HCT116 (cell line): ENCODE data around the gene PRPF18. TPM values are rescaled to one million over a fixed set of nuclear protein-coding genes. Genes with fewer than 3 reads are reported as not detected.

Experiments
- ATAC-seq: fragments of 200-7000 bp; cut with Tn5 transposase; 2 replicates; pipeline ENCODE4 v1.9.1; 2020; ENCODE audit warnings: mild to moderate bottlenecking, moderate library complexity
- BruUV-seq: library from RNA; stranded (reverse); fragments of 400-500 nt; replicated peaks from 2 replicates; lab custom pipeline; 2021; lab: Mats Ljungman, UMichigan
- CTCF ChIA-PET: fragments of 300-600 bp; sonication (Branson Sonifier 250); formaldehyde crosslinking; loops from one replicate; lab custom pipeline; 2021; ENCODE audit warnings: antibody characterized with exemption; lab: Charles Lee
- POLR2A ChIA-PET: fragments of 300-600, 350-600 bp; sonication (Branson Sonifier 250); formaldehyde crosslinking; loops from one replicate; lab custom pipeline; 2021; ENCODE audit warnings: antibody characterized with exemption; lab: Charles Lee
- RAD21 ChIA-PET, 2 experiments: fragments of 300-600 bp; sonication (Branson Sonifier 250); formaldehyde crosslinking; loops; one replicate each; lab custom pipeline; 2023; ENCODE audit warnings: low total read pairs in 2 of 2; ENCODE audit not compliant: uncharacterized antibody in 2 of 2, unreplicated experiment in 2 of 2, low non-redundant PET in 1 of 2; lab: Charles Lee
- DNase-seq: peaks from one replicate; pipeline ENCODE4 v3.0.0-alpha.2; 2010; ENCODE audit warnings: low read depth, low spot score
- H2AFZ ChIP-seq: fragments of 200-600 bp; shearing (Covaris generic), sonication (generic); 2 replicates; pipeline ENCODE4 v1.6.1; 2017; ENCODE audit warnings: low read depth, mixed run types, mixed read lengths, antibody characterized with exemption, low read length; ENCODE audit not compliant: poor library complexity, severe bottlenecking
- H3K27ac ChIP-seq: 2 replicates; pipeline ENCODE4 v1.5.1; 2012; ENCODE audit warnings: low read depth, low read length
- H3K27me3 ChIP-seq: fragments of 200-600 bp; sonication (generic); 2 replicates; pipeline ENCODE4 v1.6.1; 2016; ENCODE audit warnings: mixed run types, low read length, mixed read lengths; ENCODE audit not compliant: insufficient read depth
- H3K36me3 ChIP-seq, 2 experiments: fragments of 200-500 bp in 1 of 2; fragments of 200-600 bp in 1 of 2; sonication (Bioruptor generic) in 1 of 2; sonication (generic) in 1 of 2; 2 replicates each; pipeline versions ENCODE4 v1.5.1 to v1.6.1; 2014 to 2016; ENCODE audit warnings: low read length in 2 of 2, inconsistent platforms in 1 of 2, mixed read lengths in 1 of 2, mixed run types in 1 of 2; ENCODE audit not compliant: insufficient read depth in 2 of 2, control insufficient read depth in 1 of 2
- H3K4me1 ChIP-seq, 2 experiments: fragments of 200-600 bp in 1 of 2; sonication (generic) in 1 of 2; 2 replicates each; pipeline versions ENCODE4 v1.5.1 to v1.6.1; 2012 to 2017; ENCODE audit warnings: low read length in 2 of 2, inconsistent platforms in 1 of 2, mild to moderate bottlenecking in 1 of 2, mixed read lengths in 1 of 2, mixed run types in 1 of 2, moderate library complexity in 1 of 2; ENCODE audit not compliant: insufficient read depth in 2 of 2, control insufficient read depth in 1 of 2
- H3K4me2 ChIP-seq: fragments of 200-600 bp; sonication (generic); 2 replicates; pipeline ENCODE4 v1.6.1; 2017; ENCODE audit warnings: mixed run types, low read length, mixed read lengths
- H3K4me3 ChIP-seq, 2 experiments: fragments of 200-600 bp in 1 of 2; sonication (generic) in 1 of 2; replicated peaks in 1 of 2; 2 replicates each; pipeline ENCODE4 v1.5.1; 2011 to 2016; ENCODE audit warnings: low read length in 2 of 2, control low read depth in 1 of 2, low read depth in 1 of 2, mild to moderate bottlenecking in 1 of 2, mixed read lengths in 1 of 2, mixed run types in 1 of 2
- H3K79me2 ChIP-seq: fragments of 200-600 bp; sonication (generic); 2 replicates; pipeline ENCODE4 v1.6.1; 2017; ENCODE audit warnings: mild to moderate bottlenecking, mixed run types, low read length, moderate library complexity, mixed read lengths; ENCODE audit not compliant: insufficient read depth
- H3K9ac ChIP-seq: fragments of 200-600 bp; sonication (generic); 2 replicates; pipeline ENCODE4 v1.6.1; 2016; ENCODE audit warnings: low read length, mixed read lengths
- H3K9me2 ChIP-seq: fragments of 200-600 bp; sonication (generic), shearing (Covaris generic); 2 replicates; pipeline ENCODE4 v1.6.1; 2017; ENCODE audit warnings: mixed run types, mild to moderate bottlenecking, moderate library complexity; ENCODE audit not compliant: insufficient read depth
- H3K9me3 ChIP-seq, 2 experiments: fragments of 200-500 bp in 1 of 2; fragments of 200-600 bp in 1 of 2; sonication (Bioruptor generic) in 1 of 2; sonication (generic) in 1 of 2; 2 replicates each; pipeline ENCODE4 v1.6.1; 2014 to 2017; ENCODE audit warnings: low read length in 2 of 2, mixed read lengths in 2 of 2, inconsistent platforms in 1 of 2, low read depth in 1 of 2, mild to moderate bottlenecking in 1 of 2, mixed run types in 1 of 2, moderate library complexity in 1 of 2; ENCODE audit not compliant: control insufficient read depth in 1 of 2, insufficient read depth in 1 of 2
- H4K20me1 ChIP-seq: fragments of 200-600 bp; sonication (generic), shearing (Covaris generic); 2 replicates; pipeline ENCODE4 v1.6.1; 2017; ENCODE audit warnings: mixed run types, mild to moderate bottlenecking, moderate library complexity; ENCODE audit not compliant: insufficient read depth
- CBX3 ChIP-seq: IDR thresholded peaks from 2 replicates; pipeline ENCODE4 v1.6.1; 2012; ENCODE audit warnings: low read depth
- EGR1 ChIP-seq: IDR thresholded peaks from 2 replicates; pipeline ENCODE4 v1.6.1; 2012; ENCODE audit warnings: low read depth
- ELF1 ChIP-seq: IDR thresholded peaks from 2 replicates; pipeline ENCODE4 v1.6.1; 2012; ENCODE audit warnings: low read depth, borderline replicate concordance
- EZH2 ChIP-seq: fragments of 200-600 bp; sonication (generic); IDR thresholded peaks from 2 replicates; pipeline ENCODE4 v1.6.1; 2017; ENCODE audit warnings: antibody characterized with exemption, mixed run types
- EZH2phosphoT487 ChIP-seq: fragments of 200-600 bp; IDR thresholded peaks from 2 replicates; pipeline ENCODE4 v1.6.1; 2018; ENCODE audit warnings: antibody characterized with exemption, borderline replicate concordance
- FOSL1 ChIP-seq: IDR thresholded peaks from 2 replicates; pipeline ENCODE4 v1.6.1; 2012; ENCODE audit warnings: low read depth
- POLR2AphosphoS5 ChIP-seq: IDR thresholded peaks from 2 replicates; pipeline ENCODE4 v1.6.1; 2011; ENCODE audit warnings: mild to moderate bottlenecking, low read depth, low read length, moderate library complexity
- SIN3A ChIP-seq: IDR thresholded peaks from 2 replicates; pipeline ENCODE4 v1.6.1; 2012; ENCODE audit warnings: low read depth
- SP1 ChIP-seq: IDR thresholded peaks from 2 replicates; pipeline ENCODE4 v1.6.1; 2012; ENCODE audit warnings: low read depth
- SRF ChIP-seq: IDR thresholded peaks from 2 replicates; pipeline ENCODE4 v1.6.1; 2012; ENCODE audit warnings: low read depth
- TCF7L2 ChIP-seq: IDR thresholded peaks from 2 replicates; pipeline ENCODE4 v1.7.0; 2011; ENCODE audit warnings: borderline replicate concordance, inconsistent platforms; ENCODE audit not compliant: insufficient read depth, insufficient read length; ENCODE audit errors: extremely low read depth
- YY1 ChIP-seq: IDR thresholded peaks from 2 replicates; pipeline ENCODE4 v1.6.1; 2011; ENCODE audit warnings: low read length, low read depth, moderate library complexity, mild to moderate bottlenecking; ENCODE audit not compliant: insufficient replicate concordance; ENCODE audit errors: extremely low read depth
- ZNF274 ChIP-seq: fragments of 200-500 bp; sonication (Bioruptor generic); IDR thresholded peaks from 2 replicates; pipeline ENCODE4 v1.6.1; 2014; ENCODE audit warnings: mild to moderate bottlenecking, low read depth, low read length, inconsistent platforms
- intact Hi-C: fragments of 100-400 bp; cut with micrococcal nuclease; formaldehyde crosslinking; loops from 2 replicates; pipeline ENCODE4 v1.10.0; 2022
- total RNA-seq: library from RNA; stranded (reverse); gene quantifications from one replicate; pipeline ENCODE4 v1.2.1, GENCODE V29; 2021; ENCODE audit not compliant: unreplicated experiment
- TF ChIP-seq, protein P1 (sequence below): IDR thresholded peaks from 2 replicates; pipeline ENCODE4 v1.6.1; 2012
- TF ChIP-seq, protein P2 (sequence below): IDR thresholded peaks from 2 replicates; pipeline ENCODE4 v1.6.1; 2012; ENCODE audit warnings: low read depth
- TF ChIP-seq, protein P3 (sequence below), 3 experiments: fragments of 200-600 bp in 1 of 3; sonication (generic) in 1 of 3; IDR thresholded peaks in 2 of 3; conservative IDR thresholded peaks in 1 of 3; 2 replicates each; pipeline ENCODE4 v1.5.1; 2012 to 2017; ENCODE audit warnings: low read depth in 2 of 3, low read length in 2 of 3, antibody characterized with exemption in 1 of 3, borderline replicate concordance in 1 of 3, control low read depth in 1 of 3, mild to moderate bottlenecking in 1 of 3, mixed read lengths in 1 of 3, mixed run types in 1 of 3, moderate library complexity in 1 of 3; ENCODE audit not compliant: insufficient read depth in 1 of 3
- TF ChIP-seq, protein P4 (sequence below): IDR thresholded peaks from 2 replicates; pipeline ENCODE4 v1.6.1; 2011; ENCODE audit warnings: mild to moderate bottlenecking, low read length, moderate library complexity; ENCODE audit not compliant: insufficient replicate concordance; ENCODE audit errors: extremely low read depth

PRPF18 gene
- total RNA-seq, 1 experiment from 2014 or later = 16.2 TPM

DNA sequence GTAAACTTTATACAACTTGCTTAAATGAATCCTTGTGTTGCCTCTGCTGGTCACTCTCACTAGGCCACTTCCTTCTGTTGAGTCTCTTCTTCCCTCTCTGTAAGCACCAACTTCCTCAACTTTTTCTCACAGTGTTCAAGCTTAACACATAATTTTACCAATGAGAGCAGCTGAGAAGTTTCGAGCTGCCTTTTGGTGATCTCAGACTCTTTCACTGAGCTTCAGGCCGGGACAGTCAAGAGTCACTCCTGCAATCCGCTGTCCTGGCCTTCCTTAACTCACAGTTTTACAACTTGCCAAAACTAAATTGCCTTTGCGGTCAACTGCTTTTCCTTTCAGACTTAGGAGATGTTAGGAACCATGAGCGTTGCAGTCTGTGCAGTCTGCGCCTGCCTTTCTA lies 47.4 kb downstream of the PRPF18 start:
- RAD21 ChIA-PET = no interaction called here
- no peak overlapping the region for H3K4me3 ChIP-seq
- CTCF ChIA-PET = no interaction called here
- BruUV-seq = no TSS peak
- H3K79me2 ChIP-seq = no peaks in the 10 kb centered on the region
- TF ChIP-seq, protein P1, sequence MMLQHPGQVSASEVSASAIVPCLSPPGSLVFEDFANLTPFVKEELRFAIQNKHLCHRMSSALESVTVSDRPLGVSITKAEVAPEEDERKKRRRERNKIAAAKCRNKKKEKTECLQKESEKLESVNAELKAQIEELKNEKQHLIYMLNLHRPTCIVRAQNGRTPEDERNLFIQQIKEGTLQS = no peak
- TF ChIP-seq TCF7L2 = no peak
- no peak for TF ChIP-seq EGR1
- no peak for TF ChIP-seq EZH2phosphoT487
- TF ChIP-seq ZNF274 = no peak
- no peak for TF ChIP-seq SRF
- TF ChIP-seq, protein P2, sequence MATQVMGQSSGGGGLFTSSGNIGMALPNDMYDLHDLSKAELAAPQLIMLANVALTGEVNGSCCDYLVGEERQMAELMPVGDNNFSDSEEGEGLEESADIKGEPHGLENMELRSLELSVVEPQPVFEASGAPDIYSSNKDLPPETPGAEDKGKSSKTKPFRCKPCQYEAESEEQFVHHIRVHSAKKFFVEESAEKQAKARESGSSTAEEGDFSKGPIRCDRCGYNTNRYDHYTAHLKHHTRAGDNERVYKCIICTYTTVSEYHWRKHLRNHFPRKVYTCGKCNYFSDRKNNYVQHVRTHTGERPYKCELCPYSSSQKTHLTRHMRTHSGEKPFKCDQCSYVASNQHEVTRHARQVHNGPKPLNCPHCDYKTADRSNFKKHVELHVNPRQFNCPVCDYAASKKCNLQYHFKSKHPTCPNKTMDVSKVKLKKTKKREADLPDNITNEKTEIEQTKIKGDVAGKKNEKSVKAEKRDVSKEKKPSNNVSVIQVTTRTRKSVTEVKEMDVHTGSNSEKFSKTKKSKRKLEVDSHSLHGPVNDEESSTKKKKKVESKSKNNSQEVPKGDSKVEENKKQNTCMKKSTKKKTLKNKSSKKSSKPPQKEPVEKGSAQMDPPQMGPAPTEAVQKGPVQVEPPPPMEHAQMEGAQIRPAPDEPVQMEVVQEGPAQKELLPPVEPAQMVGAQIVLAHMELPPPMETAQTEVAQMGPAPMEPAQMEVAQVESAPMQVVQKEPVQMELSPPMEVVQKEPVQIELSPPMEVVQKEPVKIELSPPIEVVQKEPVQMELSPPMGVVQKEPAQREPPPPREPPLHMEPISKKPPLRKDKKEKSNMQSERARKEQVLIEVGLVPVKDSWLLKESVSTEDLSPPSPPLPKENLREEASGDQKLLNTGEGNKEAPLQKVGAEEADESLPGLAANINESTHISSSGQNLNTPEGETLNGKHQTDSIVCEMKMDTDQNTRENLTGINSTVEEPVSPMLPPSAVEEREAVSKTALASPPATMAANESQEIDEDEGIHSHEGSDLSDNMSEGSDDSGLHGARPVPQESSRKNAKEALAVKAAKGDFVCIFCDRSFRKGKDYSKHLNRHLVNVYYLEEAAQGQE = no peak
- TF ChIP-seq CBX3 = no peak
- no peak for TF ChIP-seq FOSL1
- TF ChIP-seq, protein P3, sequence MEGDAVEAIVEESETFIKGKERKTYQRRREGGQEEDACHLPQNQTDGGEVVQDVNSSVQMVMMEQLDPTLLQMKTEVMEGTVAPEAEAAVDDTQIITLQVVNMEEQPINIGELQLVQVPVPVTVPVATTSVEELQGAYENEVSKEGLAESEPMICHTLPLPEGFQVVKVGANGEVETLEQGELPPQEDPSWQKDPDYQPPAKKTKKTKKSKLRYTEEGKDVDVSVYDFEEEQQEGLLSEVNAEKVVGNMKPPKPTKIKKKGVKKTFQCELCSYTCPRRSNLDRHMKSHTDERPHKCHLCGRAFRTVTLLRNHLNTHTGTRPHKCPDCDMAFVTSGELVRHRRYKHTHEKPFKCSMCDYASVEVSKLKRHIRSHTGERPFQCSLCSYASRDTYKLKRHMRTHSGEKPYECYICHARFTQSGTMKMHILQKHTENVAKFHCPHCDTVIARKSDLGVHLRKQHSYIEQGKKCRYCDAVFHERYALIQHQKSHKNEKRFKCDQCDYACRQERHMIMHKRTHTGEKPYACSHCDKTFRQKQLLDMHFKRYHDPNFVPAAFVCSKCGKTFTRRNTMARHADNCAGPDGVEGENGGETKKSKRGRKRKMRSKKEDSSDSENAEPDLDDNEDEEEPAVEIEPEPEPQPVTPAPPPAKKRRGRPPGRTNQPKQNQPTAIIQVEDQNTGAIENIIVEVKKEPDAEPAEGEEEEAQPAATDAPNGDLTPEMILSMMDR (IDR thresholded peaks at IDR 0.05 in 2 of 3, conservative IDR thresholded peaks at IDR 0.05 in 1 of 3; ENCODE audit: borderline replicate concordance in 1 of 3, insufficient read depth in 1 of 3, low read depth in 2 of 3, low read length in 2 of 3) = no peak
- no peak for TF ChIP-seq SP1
- TF ChIP-seq EZH2 = no peak
- TF ChIP-seq ELF1 = no peak
- no peak for TF ChIP-seq POLR2AphosphoS5
- TF ChIP-seq, protein P4, sequence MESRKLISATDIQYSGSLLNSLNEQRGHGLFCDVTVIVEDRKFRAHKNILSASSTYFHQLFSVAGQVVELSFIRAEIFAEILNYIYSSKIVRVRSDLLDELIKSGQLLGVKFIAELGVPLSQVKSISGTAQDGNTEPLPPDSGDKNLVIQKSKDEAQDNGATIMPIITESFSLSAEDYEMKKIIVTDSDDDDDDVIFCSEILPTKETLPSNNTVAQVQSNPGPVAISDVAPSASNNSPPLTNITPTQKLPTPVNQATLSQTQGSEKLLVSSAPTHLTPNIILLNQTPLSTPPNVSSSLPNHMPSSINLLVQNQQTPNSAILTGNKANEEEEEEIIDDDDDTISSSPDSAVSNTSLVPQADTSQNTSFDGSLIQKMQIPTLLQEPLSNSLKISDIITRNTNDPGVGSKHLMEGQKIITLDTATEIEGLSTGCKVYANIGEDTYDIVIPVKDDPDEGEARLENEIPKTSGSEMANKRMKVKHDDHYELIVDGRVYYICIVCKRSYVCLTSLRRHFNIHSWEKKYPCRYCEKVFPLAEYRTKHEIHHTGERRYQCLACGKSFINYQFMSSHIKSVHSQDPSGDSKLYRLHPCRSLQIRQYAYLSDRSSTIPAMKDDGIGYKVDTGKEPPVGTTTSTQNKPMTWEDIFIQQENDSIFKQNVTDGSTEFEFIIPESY = no peak
- TF ChIP-seq SIN3A = no peak
- TF ChIP-seq YY1 = no peak
- no peaks in the 10 kb centered on the region for H3K4me1 ChIP-seq
- H3K9me2 ChIP-seq = no peaks in the 10 kb centered on the region
- H3K4me2 ChIP-seq = no peak overlapping the region
- no peak overlapping the region for H3K9ac ChIP-seq
- ATAC-seq (no peak), DNase-seq (no peak)
- H4K20me1 ChIP-seq = no peaks in the 10 kb centered on the region
- POLR2A ChIA-PET = no interaction called here
- H3K36me3 ChIP-seq = no peaks in the 10 kb centered on the region
- no peak overlapping the region for H3K27ac ChIP-seq
- H3K27me3 ChIP-seq = no peaks in the 10 kb centered on the region
- no peak overlapping the region for H2AFZ ChIP-seq
- intact Hi-C loops = no loop called here
- H3K9me3 ChIP-seq = no peaks in the 10 kb centered on the region
